Vagina (tissue), 2 donors: ENCODE data around the gene GALNT16.

Experiments used
- CTCF ChIP-seq, 3 experiments: fragments of 450-650 bp in 2 of 3; fragments of 200-600 bp in 1 of 3; sonication (generic) in 1 of 3; IDR thresholded peaks; one replicate each; pipeline ENCODE4 v1.5.1; 2017 to 2019; ENCODE audit warnings: antibody characterized with exemption in 3 of 3, mild to moderate bottlenecking in 2 of 3, moderate library complexity in 2 of 3
- POLR2A ChIP-seq, 2 donors: fragments of 450-650 bp; IDR thresholded peaks; one replicate each; pipeline ENCODE4 v1.6.1; 2017; ENCODE audit warnings: antibody characterized with exemption in 2 of 2, mild to moderate bottlenecking in 2 of 2, moderate library complexity in 2 of 2
- POLR2AphosphoS5 ChIP-seq, 2 donors: sonication (generic); formaldehyde crosslinking; IDR thresholded peaks; one replicate each; pipeline ENCODE4 v1.9.0; 2017; ENCODE audit warnings: antibody characterized with exemption in 2 of 2, mild to moderate bottlenecking in 2 of 2, low read depth in 1 of 2; ENCODE audit not compliant: insufficient read depth in 1 of 2

- no peak for TF ChIP-seq POLR2A (IDR thresholded peaks at IDR 0.05)
- TF ChIP-seq CTCF (IDR thresholded peaks at IDR 0.05), result no peak
- TF ChIP-seq POLR2AphosphoS5 (IDR thresholded peaks at IDR 0.05; ENCODE audit: insufficient read depth in 1 of 2, low read depth in 1 of 2), result no peak
Observed at GRCh38 chr14:69266572-69267345, 6.8 kb downstream of the GALNT16 start.
